NCI-H2196 (cell line): ENCODE results near the gene FOCAD.

ENCODE experiments used
- DNase-seq: peaks from one replicate; lab custom pipeline; 2025; ENCODE audit not compliant: unreplicated experiment; lab: John Stamatoyannopoulos, UW

Gene FOCAD

GRCh38 chr9:20729523-20729922 lies 45.5 kb downstream of the FOCAD start:
- no peak for DNase-seq

- DNase-seq: no peak
Observed at GRCh38 chr9:20732118-20732517, 48.1 kb downstream of the FOCAD start.

GRCh38 chr9:20734275-20734674 lies 50.2 kb downstream of the FOCAD start:
- DNase-seq: no peak

GRCh38 chr9:20740304-20740703 lies 56.2 kb downstream of the FOCAD start:
- no peak for DNase-seq

GRCh38 chr9:20740929-20741582 lies 57.0 kb downstream of the FOCAD start:
- DNase-seq: no peak

GRCh38 chr9:20742833-20743232 lies 58.8 kb downstream of the FOCAD start:
- no peak for DNase-seq

- DNase-seq: no peak
Observed at GRCh38 chr9:20744036-20744630, 60.1 kb downstream of the FOCAD start.

GRCh38 chr9:20746967-20747366 lies 62.9 kb downstream of the FOCAD start:
- no peak for DNase-seq

- no peak for DNase-seq
Observed at GRCh38 chr9:20749496-20750198, 65.6 kb downstream of the FOCAD start.

GRCh38 chr9:20753761-20754160 lies 69.7 kb downstream of the FOCAD start:
- no peak for DNase-seq

GRCh38 chr9:20754556-20754955 lies 70.5 kb downstream of the FOCAD start:
- no peak for DNase-seq

- DNase-seq: no peak
Observed at GRCh38 chr9:20760246-20760891, 76.3 kb downstream of the FOCAD start.

- no peak for DNase-seq
Observed at GRCh38 chr9:20770947-20771346, 86.9 kb downstream of the FOCAD start.

- DNase-seq: no peak
Observed at GRCh38 chr9:20771729-20772128, 87.7 kb downstream of the FOCAD start.

GRCh38 chr9:20775683-20776082 lies 91.6 kb downstream of the FOCAD start:
- no peak for DNase-seq

GRCh38 chr9:20781092-20781491 lies 97.0 kb downstream of the FOCAD start:
- no peak for DNase-seq

- no peak for DNase-seq
Observed at GRCh38 chr9:20782289-20782688, 98.2 kb downstream of the FOCAD start.

GRCh38 chr9:20783057-20784038 lies 99.3 kb downstream of the FOCAD start:
- DNase-seq: no peak

- DNase-seq: no peak
Observed at GRCh38 chr9:20784196-20784595, 100.1 kb downstream of the FOCAD start.

- DNase-seq: no peak
Observed at GRCh38 chr9:20786807-20787206, 102.7 kb downstream of the FOCAD start.
